ENCODE data around the gene SSU72. TPM values are rescaled to one million over a fixed set of nuclear protein-coding genes. Genes with fewer than 3 reads are reported as not detected.

Gene SSU72
- total RNA-seq, 1 experiment from 2014 or later = 94.3 TPM

Other genes starting within 250 kb of the SSU72 start
- gene TAS1R3, start 243.6 kb downstream of the SSU72 start, total RNA-seq (2014; rRNA removed; shearing (Covaris generic)) = 0.14 TPM in 1 of 2 replicates, not detected in the other
- gene DVL1, start 225.4 kb downstream of the SSU72 start, total RNA-seq (2014; rRNA removed; shearing (Covaris generic)) = 189 and 191 TPM in 2 replicates
- gene MXRA8, start 216.3 kb downstream of the SSU72 start, total RNA-seq (2014; rRNA removed; shearing (Covaris generic)) = 54.2 and 80.1 TPM in 2 replicates
- gene AURKAIP1, start 199.7 kb downstream of the SSU72 start, total RNA-seq (2014; rRNA removed; shearing (Covaris generic)) = 275 and 320 TPM in 2 replicates
- gene CCNL2, start 175.5 kb downstream of the SSU72 start, total RNA-seq (2014; rRNA removed; shearing (Covaris generic)) = 147 and 200 TPM in 2 replicates
- gene MRPL20, start 167.6 kb downstream of the SSU72 start, total RNA-seq (2014; rRNA removed; shearing (Covaris generic)) = 184 and 267 TPM in 2 replicates
- gene ANKRD65, start 153.6 kb downstream of the SSU72 start, total RNA-seq (2014; rRNA removed; shearing (Covaris generic)) = 0.67 TPM in 1 of 2 replicates, not detected in the other
- gene VWA1, start 139.2 kb downstream of the SSU72 start, total RNA-seq (2014; rRNA removed; shearing (Covaris generic)) = 32.1 and 37.1 TPM in 2 replicates
- gene ATAD3C, start 125.2 kb downstream of the SSU72 start, total RNA-seq (2014; rRNA removed; shearing (Covaris generic)) = 0.14 and 0.74 TPM in 2 replicates
- gene ATAD3B, start 103.1 kb downstream of the SSU72 start, total RNA-seq (2014; rRNA removed; shearing (Covaris generic)) = 43.5 and 44.1 TPM in 2 replicates
- gene ATAD3A, start 62.7 kb downstream of the SSU72 start, total RNA-seq (2014; rRNA removed; shearing (Covaris generic)) = 105 and 113 TPM in 2 replicates
- 13.6 and 14.3 TPM in 2 replicates for gene TMEM240, start 34.2 kb downstream of the SSU72 start, total RNA-seq (2014; rRNA removed; shearing (Covaris generic))
- 25.6 and 32.7 TPM in 2 replicates for gene FNDC10, start 25.3 kb upstream of the SSU72 start, total RNA-seq (2014; rRNA removed; shearing (Covaris generic))
- 45.7 and 89.0 TPM in 2 replicates for gene MIB2, start 40.6 kb upstream of the SSU72 start, total RNA-seq (2014; rRNA removed; shearing (Covaris generic))
- gene MMP23B, start 57.3 kb upstream of the SSU72 start, total RNA-seq (2014; rRNA removed; shearing (Covaris generic)) = 11.9 and 15.7 TPM in 2 replicates
- 12.0 and 16.8 TPM in 2 replicates for gene CDK11B, start 84.1 kb upstream of the SSU72 start, total RNA-seq (2014; rRNA removed; shearing (Covaris generic))
- 47.4 and 54.8 TPM in 2 replicates for gene SLC35E2B, start 117.9 kb upstream of the SSU72 start, total RNA-seq (2014; rRNA removed; shearing (Covaris generic))
- 18.6 and 26.2 TPM in 2 replicates for gene CDK11A, start 149.5 kb upstream of the SSU72 start, total RNA-seq (2014; rRNA removed; shearing (Covaris generic))
- 111 and 175 TPM in 2 replicates for gene NADK, start 203.6 kb upstream of the SSU72 start, total RNA-seq (2014; rRNA removed; shearing (Covaris generic))